Left kidney (tissue), 2 donors: ENCODE measurements around the gene SPNS1. TPM values are rescaled to one million over a fixed set of nuclear protein-coding genes. Genes with fewer than 3 reads are reported as not detected.
"Not testable (repeated sequence)": the region's sequence is repeated elsewhere in the genome, so short reads cannot be mapped to it uniquely, and the experiment has no call there.

ENCODE experiments used
- DNase-seq: peaks from one replicate; pipeline ENCODE4 v3.0.0-alpha.2; 2013
- polyA plus RNA-seq: library from polyadenylated mRNA; unstranded; fragments of 120-200 nt; gene quantifications from one replicate; pipeline ENCODE4 v1.2.1, GENCODE V29; 2013; ENCODE audit not compliant: insufficient read length

Gene SPNS1
- polyA plus RNA-seq, 1 donor, result 40.1 TPM

DNA sequence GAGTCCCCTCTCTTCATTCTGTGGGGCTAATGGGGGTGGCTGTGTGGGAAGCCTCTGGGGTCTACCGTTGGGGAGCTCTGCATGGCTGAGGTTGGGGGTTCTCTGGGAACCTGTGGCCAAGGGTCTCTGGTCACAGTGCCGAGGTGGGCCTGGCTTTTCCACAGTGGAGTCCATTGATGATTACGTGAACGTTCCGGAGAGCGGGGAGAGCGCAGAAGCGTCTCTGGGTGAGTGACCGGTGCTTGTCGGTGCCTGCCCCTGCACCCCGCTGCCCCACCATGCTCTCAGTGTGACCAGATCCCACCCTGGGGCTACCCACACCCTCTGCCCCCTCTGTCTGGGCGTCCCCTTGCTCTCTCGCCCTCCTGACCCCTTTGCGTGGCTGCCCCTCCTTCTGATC lies 14.8 kb downstream of the SPNS1 start:
- DNase-seq, result no peak

DNA sequence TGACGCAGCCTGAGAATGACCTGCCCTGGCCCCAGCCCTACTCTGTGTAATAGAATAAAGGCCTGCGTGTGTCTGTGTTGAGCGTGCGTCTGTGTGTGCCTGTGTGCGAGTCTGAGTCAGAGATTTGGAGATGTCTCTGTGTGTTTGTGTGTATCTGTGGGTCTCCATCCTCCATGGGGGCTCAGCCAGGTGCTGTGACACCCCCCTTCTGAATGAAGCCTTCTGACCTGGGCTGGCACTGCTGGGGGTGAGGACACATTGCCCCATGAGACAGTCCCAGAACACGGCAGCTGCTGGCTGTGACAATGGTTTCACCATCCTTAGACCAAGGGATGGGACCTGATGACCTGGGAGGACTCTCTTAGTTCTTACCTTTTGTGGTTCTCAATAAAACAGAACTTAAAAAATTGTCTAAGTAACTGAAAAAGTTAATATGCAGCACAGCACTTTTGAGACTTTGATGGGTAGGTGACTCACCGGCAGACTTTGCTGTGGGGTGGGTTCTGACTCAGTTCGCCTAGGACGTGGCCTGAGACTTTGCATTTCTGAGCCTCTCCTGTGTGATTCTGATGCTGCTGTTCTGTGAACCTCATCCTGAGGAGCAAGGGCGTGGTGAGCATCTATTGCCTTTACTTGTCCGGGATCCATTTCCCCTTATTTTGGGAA lies 15.9 kb downstream of the SPNS1 start:
- DNase-seq, result no peak

DNA sequence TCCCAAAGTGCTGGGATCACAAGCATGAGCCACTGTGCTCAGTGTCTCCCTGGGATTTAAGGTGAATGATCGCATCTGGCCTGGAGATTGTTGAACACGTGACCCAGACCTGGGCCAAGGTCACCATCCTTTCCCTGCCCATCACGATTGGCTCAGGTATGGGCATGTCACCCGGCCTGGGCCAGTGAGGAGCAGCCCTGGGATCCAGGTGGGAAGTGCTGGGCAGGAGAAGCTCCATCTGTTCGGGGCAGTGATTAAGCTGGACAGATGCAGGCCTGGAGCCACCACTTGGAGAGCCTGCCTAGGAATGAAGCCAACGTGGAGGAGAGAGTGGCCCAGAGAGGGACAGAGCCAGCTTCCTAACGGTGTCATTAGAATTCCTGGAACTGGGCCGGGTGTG lies 17.1 kb downstream of the SPNS1 start:
- no peak for DNase-seq

DNA sequence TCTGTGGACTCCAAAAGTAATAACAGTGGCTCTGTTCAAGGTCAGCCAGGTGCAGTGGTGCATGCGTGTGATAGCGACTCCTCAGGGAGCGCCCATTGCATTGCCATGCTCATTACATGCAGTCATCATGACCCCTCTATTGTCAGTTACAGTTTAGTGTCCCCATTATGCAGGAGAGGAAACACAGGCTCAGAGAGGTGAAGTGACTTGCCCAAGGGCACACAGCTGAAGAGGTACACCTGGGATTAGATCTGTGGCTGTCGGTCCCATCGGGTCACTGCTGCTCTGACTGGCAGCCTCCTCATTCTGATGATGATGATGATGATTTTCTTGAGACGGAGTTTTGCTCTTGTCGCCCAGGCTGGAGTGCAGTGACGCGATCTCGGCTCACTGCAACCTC lies 17.9 kb downstream of the SPNS1 start:
- DNase-seq, result no peak

DNA sequence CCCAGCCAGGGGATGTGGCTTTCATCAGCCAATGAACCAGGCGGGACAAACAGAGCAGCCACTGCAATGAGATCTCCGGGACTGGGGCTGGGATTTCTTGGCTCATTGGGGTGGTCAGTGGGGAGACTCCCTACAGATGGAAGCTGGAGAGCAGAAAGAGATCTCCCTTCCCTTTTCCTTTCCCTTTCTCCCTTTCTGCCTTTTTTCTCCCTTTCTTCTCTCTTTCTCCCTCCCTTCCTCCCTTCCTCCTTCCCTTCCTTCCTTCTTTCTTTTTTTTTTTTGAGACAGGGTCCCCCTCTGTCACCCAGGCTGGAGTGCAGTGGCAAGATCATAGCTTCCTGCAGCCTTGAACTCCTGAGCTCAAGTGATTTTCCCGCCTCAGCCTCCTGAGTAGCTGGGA lies 24.3 kb downstream of the SPNS1 start:
- DNase-seq, result no peak

DNA sequence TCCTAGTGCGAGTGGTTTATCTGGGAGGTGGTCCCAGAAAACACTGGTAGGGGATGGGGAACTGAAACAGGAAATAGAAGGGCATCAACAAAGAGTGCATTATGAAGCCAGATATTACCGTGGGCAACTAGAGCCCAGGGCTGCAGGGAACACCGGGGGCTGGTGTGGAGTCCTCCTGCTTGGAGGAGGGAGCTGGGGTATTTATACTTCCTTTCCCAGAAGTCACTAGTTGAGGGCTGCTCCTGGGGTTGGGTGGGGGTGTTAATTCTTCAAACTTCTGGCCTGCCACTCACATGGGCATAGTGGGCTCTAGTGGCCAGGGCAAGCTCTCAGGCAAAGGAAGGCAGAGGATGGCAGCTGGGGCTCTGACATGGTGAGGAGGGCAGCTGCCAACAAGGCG lies 25.0 kb downstream of the SPNS1 start:
- no peak for DNase-seq

DNA sequence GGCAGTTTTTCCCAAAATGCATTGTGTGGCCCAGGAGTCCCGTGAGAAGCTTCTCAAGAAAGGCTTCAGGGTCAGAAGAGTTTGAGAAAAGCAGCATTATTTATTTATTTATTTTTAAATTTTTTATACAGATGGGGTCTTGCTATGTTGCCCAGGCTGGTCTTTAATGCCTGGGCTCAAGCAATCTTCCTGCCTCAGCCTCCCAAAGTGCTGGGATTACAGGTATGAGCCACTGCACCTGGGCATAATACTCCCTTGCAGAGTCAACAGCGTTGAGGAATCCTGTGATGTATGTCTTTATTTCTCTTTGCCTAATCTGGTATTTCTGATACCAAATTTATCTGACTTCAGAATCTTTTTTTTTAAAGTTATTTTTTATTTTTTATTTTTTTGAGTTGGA lies 25.4 kb downstream of the SPNS1 start:
- no peak for DNase-seq

DNA sequence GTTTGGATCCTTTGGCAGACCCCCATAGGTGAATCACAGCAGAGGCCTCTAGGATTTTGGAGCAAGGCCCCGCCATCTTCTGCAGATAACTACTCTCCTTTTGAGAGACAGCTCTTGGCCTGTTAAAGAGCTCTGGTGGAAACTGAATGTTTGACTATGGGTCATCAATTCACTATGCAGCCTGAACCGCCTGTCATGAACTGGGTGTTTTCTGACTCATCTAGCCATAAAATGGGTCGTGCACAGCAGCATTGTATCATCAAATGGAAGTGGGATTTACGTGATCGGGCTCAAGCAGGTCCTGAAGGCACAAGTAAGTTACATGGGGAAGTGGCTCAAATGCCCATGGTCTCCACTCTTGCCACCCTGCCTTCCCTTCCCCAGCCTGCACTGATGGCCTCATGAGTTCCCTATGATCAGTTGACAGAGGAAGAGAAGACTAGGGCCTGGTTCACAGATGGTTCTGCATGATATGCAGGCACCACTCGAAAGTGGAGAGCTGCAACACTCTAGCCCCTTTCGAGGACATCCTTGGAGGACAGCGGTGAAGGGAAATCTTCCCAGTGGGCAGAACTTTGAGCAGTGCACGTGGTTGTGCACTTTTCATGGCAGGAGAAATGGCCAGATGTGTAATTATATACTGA lies 30.0 kb downstream of the SPNS1 start:
- DNase-seq, result not testable (repeated sequence)

DNA sequence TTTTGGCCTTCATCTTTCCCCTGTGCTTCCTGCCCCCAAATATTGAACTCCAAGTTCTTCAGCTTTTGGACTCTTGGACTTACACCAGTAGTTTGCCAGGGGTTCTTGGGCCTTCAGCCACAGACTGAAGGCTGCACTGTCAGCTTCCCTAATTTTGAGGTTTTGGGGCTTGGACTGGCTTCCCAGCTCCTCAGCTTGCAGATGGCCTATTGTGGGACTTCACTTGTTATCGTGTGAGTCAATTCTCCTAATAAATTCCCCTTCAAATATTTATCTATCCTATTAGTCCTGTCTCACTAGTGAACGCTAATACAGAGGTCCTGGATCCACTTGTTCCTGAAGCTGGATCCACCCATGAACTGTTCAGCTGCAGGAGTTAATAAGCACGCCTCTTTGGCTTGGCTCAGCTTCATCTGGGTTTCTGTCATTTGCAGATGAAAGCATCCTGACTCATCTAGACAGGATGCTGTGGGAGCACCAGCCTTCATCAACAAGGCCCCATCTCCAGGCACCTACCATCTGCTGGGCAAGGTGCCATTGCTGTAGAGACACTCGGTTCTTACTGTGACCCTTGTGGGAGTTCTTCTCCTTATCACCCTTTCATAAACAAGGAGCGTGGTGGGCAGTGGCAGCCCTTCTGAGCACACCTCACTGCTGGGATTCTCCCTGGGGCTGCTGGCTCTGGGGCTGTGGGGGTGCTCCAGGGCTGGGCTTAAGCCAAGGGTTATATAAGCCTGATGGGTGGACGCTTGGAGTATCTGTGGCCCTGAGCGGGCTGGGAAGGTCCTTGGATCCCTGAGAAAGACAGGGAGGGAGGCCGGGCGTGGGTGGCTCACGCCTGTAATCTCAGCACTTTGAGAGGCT lies 33.4 kb downstream of the SPNS1 start:
- DNase-seq, result no peak

DNA sequence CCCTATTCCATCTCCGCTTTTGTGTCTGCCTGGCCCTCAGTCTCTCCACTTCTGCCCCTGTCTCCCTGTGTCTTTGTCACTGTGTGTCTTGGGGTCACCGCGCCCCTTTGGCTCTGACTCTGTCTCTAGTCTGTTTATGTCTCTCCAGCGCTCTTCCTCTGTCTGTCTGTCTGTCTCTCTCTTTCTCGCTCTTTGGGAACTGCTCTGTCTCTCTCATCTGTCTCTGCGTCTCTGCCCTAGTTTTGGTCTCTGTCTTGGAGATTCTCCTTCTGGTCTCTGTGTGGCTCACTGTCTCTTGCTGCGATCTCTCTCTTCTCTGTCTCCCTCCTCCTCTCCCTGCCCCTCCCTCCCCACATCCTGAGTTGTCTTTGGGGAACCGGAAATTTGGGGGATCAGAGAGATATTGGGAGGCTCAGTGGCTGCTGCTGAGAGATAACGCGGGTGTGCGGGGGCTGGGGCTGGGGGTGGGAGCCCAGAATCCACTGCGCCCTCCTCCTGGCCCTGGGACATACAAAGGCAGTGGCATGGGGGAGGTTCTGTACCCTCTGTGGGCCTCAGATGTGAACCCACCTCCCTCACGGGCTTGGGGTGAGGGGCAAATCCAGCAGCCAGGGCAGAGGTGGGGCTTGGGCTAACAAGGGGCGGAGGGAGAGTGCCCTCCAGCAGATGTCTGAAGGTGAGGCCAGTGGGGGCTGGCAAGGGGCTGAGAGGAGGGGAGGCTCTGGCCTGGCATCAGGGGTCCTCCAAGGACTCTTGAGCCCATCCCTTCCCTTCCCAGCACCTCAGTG lies 34.7 kb downstream of the SPNS1 start:
- no peak for DNase-seq

DNA sequence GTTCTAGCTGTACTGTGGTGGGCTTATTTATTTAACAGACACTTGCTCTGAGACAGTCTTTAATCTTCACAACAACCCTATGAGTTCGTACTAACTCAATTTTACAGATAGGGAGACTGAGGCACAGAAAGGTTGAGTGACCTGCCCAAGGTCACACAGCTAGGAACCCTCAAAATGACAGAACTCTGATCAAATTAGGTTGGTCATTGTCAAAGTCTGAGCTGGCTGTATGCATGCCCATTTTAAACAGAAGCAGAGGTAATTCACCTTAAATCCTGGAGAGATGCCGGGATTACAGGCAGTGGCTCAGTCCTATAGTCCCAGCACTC lies 35.2 kb downstream of the SPNS1 start:
- DNase-seq, result no peak

DNA sequence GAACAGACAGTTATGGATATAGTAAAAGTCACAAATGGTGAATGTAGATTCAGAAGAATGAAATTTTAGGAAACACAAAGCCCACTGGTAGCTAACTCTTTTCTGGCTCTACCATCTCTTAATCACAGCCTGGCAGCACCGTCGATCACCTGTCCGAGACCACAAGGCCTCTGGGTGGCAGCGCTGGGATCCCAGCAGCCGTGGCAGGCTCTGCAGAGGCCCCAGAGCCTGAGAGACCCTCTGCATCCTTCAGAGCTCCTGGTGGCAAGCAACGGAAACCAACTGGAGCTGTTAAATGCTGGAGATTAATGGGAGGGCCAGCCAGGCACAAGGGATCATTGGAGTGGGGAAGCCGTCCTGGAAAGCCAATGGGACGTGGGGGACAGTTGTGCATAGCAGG lies 36.5 kb downstream of the SPNS1 start:
- DNase-seq, result no peak

DNA sequence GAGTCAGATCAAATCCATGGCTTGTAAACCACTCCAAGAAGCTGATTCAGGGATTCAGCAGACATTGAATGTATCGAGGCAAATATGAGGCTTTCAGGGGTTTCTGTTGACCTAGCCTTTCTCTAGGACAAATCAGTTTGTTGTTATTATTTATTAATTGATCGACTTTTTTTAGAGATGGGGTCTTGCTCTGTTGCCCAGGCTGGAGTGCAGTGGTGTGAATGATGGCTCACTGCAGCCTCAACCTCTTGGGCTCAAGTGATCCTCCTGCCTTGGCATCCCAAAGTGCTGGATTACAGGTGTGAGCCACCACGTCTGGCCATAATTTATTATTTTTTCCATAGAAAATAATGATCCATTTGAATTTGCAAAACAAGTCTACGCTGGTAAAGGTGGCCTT lies 37.3 kb downstream of the SPNS1 start:
- no peak for DNase-seq

DNA sequence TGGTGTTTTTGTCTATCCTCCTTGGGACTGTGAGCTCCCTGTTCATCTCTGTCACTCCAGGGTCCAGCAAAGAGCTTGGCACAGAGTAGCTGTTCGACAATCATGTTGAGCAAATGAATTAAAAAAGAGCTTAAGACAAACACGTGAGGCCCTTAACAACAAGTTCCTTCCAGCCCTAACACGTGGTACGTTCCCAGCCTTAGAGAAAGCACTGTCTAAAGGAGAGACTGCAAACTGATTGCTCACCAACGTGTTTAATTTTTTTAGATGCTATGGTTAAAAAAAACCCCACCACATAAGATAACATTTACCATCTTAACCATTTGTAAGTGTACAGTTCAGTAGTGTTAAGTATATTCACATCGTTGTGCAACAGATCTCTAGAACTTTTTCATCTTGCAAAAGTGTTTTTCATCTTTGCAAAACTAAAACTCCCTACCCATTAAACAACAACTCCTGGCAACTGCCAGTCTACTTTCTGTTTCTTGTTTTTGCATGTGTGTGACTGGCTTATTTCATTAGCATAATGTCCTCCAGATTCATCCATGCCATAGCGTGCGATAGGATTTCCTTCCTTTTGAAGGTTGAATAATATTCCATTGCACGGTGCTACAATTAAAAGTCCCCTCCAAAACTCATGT lies 38.5 kb downstream of the SPNS1 start:
- no peak for DNase-seq

DNA sequence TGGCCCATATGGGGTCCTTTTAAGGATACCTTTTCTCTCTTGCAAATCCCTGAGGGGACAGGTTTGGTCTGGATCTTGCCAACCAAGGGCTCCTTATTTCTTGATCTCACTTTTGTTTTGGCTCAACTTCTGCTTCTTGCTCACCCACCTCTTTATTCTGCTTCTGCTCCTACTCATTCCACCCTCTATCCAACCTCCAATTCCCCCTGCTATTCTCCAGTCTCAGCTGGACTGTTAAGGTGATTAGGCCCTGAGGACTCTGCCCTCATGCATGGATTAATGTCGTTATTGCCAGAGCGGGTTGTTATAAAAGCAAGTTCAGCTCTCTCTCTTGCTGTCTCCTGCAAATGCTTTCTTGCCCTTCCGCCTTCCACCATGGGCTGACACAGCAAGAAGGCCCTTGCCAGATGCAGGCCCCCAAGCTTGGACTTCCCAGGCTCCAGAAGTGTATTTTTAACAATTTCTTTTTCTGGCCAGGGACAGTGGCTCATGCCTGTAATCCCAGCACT lies 40.0 kb downstream of the SPNS1 start:
- no peak for DNase-seq

DNA sequence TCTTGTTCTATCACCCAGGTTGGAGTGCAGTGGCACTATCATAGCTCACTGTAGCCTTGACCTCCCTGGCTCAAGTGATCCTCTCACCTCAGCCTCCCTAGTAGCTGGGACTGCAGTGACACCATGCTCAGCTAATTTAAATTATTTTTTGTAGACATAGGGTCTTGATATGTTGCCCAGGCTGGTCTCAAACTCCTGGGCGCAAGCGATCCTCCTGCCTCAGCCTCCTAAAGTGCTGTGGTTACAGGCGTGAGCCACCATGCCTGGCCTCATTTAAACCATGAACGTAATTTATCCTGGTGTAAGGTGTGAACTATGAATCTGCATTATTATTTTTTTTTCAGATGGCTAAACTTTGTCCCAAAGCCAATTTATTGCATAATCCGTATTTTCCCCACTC lies 47.6 kb downstream of the SPNS1 start:
- no peak for DNase-seq

DNA sequence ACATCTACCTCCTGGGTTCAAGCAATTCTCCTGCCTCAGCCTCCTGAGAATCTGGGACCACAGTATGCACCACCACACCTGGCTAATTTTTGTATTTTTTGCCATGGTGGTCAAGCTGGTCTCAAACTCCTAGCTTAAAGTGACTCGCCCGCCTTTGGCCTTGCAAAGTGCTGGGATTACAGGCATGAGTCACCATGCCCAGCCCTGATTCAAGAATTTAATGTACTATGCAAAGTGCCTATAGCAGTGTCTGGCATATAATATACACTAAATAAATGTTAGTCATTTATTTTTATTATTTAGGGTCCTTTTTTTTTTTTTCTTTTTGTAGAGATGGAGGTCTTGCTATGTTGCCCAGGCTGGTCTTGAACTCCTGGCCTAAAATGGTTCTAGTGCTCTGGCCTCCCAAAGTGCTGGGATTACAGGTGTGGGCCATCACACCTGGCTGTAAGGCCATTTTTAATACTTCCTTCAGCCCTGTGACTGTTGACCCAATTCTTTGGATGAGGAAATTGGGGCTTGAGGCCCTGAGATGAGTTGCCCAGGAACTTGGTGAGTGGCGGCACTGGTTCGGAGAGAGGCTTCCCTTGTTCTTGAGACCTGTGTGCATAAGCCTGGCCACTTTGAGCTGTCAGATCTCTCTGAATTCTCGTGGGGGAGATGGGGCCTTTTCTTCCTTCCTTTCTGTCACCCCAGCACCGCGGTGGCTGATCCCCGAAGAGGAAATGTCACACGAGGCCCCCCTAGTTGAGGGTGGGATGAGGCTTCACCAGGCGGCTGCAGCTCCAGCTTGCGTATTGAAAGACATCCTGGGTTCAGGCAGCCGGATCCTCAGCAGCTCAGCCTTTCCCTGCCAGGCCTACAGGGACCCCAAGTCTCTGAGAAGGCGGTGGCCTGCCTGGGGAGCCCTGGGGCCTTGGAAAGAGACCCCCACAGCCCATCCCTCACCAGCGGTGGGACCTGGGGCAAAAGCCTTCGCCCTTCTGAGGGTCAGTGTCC lies 49.0 kb downstream of the SPNS1 start:
- DNase-seq, result no peak

DNA sequence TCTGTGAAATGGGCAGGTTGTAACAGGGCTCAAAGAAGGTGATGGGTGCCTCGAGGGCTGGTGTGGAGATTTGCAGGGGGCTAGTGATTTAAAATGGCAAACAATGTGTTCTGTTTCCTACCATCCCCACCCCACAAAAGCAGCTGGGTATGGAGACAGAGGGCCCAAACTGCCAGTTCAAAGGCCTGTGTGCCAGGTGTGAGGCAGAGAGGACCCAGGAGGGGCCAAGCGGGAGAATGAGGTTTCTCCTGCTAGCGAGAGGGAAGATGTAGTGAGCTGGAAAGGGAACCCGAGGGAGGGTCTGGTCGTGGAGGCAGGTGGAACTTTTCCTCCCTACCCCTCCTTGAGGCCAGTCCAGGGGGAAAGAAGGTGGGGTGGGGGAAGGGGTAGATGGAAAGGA lies 49.7 kb downstream of the SPNS1 start:
- DNase-seq, result no peak

DNA sequence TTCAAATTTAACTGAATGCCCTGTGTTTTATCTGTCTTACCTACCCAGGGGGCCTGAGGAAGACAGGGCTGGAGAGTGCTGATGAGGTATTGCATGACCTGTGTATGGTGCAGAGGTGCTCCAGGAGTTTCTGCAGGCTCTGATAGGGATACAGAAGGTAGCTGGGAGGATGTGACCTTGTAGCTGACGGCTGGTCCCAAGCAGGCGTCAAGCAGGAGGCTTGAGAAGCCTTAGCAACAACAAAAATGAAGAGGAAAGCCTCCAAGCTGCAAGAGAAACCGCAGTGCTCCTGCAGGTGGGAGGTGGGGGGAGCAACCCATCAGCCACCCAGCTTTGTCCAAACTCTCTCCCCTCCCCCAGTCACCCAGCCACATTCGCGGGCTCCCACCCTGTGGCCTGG lies 50.6 kb downstream of the SPNS1 start:
- no peak for DNase-seq

DNA sequence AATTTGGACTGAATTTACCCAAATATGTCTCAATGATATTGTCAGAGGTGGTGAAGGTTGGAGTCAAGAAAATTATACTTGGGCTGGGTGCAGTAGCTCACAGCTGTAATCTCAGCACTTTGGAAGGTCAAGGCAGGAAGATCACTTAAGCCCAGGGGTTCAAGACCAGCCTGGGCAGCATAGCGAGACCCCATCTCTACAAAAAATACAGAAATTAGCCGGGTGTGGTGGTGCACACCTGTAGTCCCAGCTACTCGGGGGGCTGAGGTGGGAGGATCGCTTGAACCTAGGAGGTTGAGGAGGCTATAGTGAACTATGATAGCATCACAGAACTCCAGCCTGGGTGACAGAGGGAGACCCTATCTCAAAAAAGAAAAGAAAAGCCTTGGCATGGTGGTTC lies 51.2 kb downstream of the SPNS1 start:
- DNase-seq, result no peak
